ENCODE results near the gene FAM228B.

The FAM228B gene

DNA sequence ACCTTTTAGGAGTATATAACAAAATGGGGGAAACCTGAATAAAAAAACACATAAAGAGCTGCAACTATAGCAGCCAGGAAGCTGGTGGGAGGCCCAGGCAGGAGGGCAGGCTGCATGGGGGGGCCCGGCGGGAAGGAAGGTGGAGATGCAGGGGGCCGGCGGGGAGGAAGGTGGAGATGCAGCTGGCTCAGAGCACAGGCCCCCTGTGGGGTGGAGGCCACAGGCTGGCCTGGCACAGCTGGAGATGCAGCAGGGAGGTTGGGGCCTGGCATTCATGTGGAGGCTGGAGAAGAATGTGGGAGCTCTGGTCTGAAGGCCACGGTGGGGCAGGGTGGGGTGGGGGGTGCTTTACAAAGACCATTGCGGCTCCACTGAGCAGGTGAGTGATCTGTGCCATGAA lies 83.0 kb downstream of the FAM228B start:
- DNase-seq: no peak

- DNase-seq: no peak
These were observed 83.4 kb downstream of the FAM228B start for GRCh38 chr2:24206714-24207113.

DNA sequence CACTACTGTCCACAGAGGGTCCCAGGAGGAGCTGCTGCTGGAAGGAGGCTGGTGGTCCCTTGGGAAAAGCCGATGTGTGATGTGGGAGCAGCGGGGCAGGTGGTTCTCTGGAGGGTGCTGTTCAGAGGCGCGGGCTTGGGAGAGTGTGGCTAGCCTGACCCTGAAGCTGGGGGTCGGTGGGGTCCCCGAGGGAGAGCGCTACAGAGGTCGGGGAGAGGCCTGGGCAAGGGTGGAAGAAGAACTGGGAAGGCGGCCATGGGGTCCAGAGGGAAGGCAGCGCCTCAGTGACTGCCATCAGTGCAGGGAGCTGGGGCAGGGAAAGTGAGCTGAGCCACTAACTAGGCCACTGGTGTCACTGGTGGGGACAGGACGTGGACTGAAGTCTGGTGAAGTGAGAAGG lies 84.1 kb downstream of the FAM228B start:
- no peak for DNase-seq

GRCh38 chr2:24208490-24208889 lies 85.2 kb downstream of the FAM228B start:
- DNase-seq: no peak

DNA sequence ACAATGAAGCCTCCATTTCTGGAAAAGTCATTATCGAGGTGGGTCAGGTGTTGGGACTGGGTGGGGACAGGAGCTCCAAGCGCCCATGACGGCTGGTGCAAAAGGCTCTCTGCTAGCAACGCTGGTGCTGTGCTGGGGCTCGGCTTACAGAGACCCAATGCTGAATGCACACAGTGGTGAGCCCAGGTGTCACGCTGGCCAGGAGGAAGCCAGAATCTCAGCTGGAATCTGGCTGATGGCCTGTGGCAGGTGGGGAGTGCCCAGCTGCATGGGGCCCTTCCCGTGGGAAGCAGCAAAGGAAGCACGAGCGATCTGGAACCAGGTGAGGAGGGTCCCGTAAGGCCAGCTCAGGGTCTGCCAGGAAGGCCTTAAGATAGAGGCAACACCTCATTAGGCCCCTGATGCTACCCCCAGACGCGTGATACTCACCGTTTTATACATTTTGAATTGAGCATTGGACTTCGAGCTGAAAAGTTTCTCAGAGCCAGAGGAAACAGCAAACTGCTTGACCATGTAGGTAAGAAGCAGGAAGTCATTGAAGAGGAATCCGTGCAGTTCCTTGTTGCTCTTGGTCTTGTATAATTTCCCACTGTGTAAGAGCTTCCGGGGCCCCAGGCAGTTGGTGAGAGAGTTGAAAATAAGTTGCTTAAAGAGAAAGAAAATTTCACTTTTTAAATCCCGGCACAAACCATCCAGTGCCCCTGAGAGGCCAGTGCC lies 86.3 kb downstream of the FAM228B start:
- no peak for DNase-seq

- no peak for DNase-seq
These were observed 86.8 kb downstream of the FAM228B start for GRCh38 chr2:24210106-24210455.

- no peak for DNase-seq
These were observed 87.5 kb downstream of the FAM228B start for GRCh38 chr2:24210723-24211122.

- DNase-seq: no peak
These were observed 88.1 kb downstream of the FAM228B start for GRCh38 chr2:24211408-24211807.

- no peak for DNase-seq
These were observed 91.6 kb downstream of the FAM228B start for GRCh38 chr2:24214880-24215279.

Measured in SIG-M5 (cell line).